Stomach (tissue), 9 donors: ENCODE results near the gene GATB. TPM values are rescaled to one million over a fixed set of nuclear protein-coding genes. Genes with fewer than 3 reads are reported as not detected.

Experiments
- DNase-seq, 2 donors: peaks; one replicate each; pipeline versions ENCODE4 v3.0.0 to v3.0.0-alpha.2; 2013 to 2019
- H3K27ac ChIP-seq, 5 donors: fragments of 200-600 bp in 4 of 5; sonication (generic) in 4 of 5; one replicate each; pipeline ENCODE4 v1.5.1; 2013 to 2019; ENCODE audit warnings: mild to moderate bottlenecking in 1 of 5, moderate library complexity in 1 of 5
- H3K27me3 ChIP-seq, 3 donors: fragments of 200-600 bp; sonication (generic); one replicate each; pipeline ENCODE4 v1.5.1; 2017 to 2019; ENCODE audit warnings: mixed run types in 1 of 3
- H3K36me3 ChIP-seq, 4 donors: fragments of 200-600 bp; sonication (generic); 1 replicate in 3 of 4; 2 replicates in 1 of 4; pipeline ENCODE4 v1.5.1; 2016 to 2019
- H3K4me1 ChIP-seq, 4 donors: fragments of 200-600 bp; sonication (generic); one replicate each; pipeline ENCODE4 v1.5.1; 2016 to 2019
- H3K4me3 ChIP-seq, 4 donors: fragments of 200-600 bp; sonication (generic) in 3 of 4; one replicate each; pipeline ENCODE4 v1.5.1; 2016 to 2019; ENCODE audit warnings: mild to moderate bottlenecking in 1 of 4
- H3K9me3 ChIP-seq, 4 donors: fragments of 200-600 bp; sonication (generic); one replicate each; pipeline ENCODE4 v1.5.1; 2016 to 2019
- EP300 ChIP-seq: sonication (generic); formaldehyde crosslinking; IDR thresholded peaks from one replicate; pipeline ENCODE4 v1.6.1; 2017; ENCODE audit warnings: antibody characterized with exemption
- POLR2A ChIP-seq, 4 donors: fragments of 450-650 bp; IDR thresholded peaks; one replicate each; pipeline ENCODE4 v1.6.1; 2016; ENCODE audit warnings: antibody characterized with exemption in 4 of 4, control low read depth in 2 of 4, mild to moderate bottlenecking in 1 of 4, moderate library complexity in 1 of 4
- POLR2AphosphoS5 ChIP-seq, 3 donors: sonication (generic); formaldehyde crosslinking; IDR thresholded peaks; one replicate each; pipeline ENCODE4 v1.6.1; 2016; ENCODE audit warnings: antibody characterized with exemption in 3 of 3
- WGBS, 5 donors: extraction: QIAGEN DNeasy Blood & Tissue Kit in 3 of 5; methylation state at CpG; one replicate each; pipeline versions ENCODE4 v1.1.5 to v1.1.7; 2013 to 2018; 5-methylcytosine and 5-hydroxymethylcytosine counted together
- intact Hi-C: fragments of 100-400 bp; cut with DNase I; formaldehyde crosslinking; loops from one replicate; pipeline ENCODE4 v1.15.1; 2023; ENCODE audit warnings: low total_unique reads
- polyA plus RNA-seq, 3 donors: library from polyadenylated mRNA; stranded (reverse); fragments of 200-250 nt; gene quantifications; one replicate each; pipeline ENCODE4 v1.2.3, GENCODE V29; 2013
- total RNA-seq, 5 donors: library from RNA; depleted of rRNA; stranded (reverse); fragments of >200 nt; gene quantifications; one replicate each; pipeline versions ENCODE4 v1.1.0 to v1.2.3, GENCODE V29; 2014 to 2016
- TF ChIP-seq, protein P1 (sequence below), 7 experiments: fragments of 450-650 bp in 4 of 7; fragments of 200-600 bp in 3 of 7; sonication (generic) in 3 of 7; IDR thresholded peaks; one replicate each; pipeline ENCODE4 v1.5.1; 2016 to 2019; ENCODE audit warnings: antibody characterized with exemption in 7 of 7, control low read depth in 2 of 7, mild to moderate bottlenecking in 1 of 7
- donor health status: healthy with polysubstance abuse.
- donor health status: Bipolar disorder and iron deficiency.
- donor health status: healthy.

GATB gene
- total and polyA plus RNA-seq, 8 donors: 1.8 to 32.2 (median 19.9) TPM

- WGBS, 5 donors: 92 to 97% (median 95%) methylated on average over 15 to 16 of the region's 16 CpGs
- Histone ChIP-seq H3K27ac (no peak overlapping the region), H3K4me3 (no peak overlapping the region), H3K4me1 (no peaks in the 10 kb centered on the region), H3K9me3 (no peaks in the 10 kb centered on the region), H3K27me3 (no peaks in the 10 kb centered on the region), H3K36me3 (peaks cover 0 to 79% (median 55%) of the 10 kb centered on the region in 4 donors)
- TF ChIP-seq EP300 (no peak), POLR2AphosphoS5 (IDR thresholded peaks at IDR 0.05) (no peak), POLR2A (IDR thresholded peaks at IDR 0.05) (no peak)
- TF ChIP-seq, protein P1, sequence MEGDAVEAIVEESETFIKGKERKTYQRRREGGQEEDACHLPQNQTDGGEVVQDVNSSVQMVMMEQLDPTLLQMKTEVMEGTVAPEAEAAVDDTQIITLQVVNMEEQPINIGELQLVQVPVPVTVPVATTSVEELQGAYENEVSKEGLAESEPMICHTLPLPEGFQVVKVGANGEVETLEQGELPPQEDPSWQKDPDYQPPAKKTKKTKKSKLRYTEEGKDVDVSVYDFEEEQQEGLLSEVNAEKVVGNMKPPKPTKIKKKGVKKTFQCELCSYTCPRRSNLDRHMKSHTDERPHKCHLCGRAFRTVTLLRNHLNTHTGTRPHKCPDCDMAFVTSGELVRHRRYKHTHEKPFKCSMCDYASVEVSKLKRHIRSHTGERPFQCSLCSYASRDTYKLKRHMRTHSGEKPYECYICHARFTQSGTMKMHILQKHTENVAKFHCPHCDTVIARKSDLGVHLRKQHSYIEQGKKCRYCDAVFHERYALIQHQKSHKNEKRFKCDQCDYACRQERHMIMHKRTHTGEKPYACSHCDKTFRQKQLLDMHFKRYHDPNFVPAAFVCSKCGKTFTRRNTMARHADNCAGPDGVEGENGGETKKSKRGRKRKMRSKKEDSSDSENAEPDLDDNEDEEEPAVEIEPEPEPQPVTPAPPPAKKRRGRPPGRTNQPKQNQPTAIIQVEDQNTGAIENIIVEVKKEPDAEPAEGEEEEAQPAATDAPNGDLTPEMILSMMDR (IDR thresholded peaks at IDR 0.05): no peak
- intact Hi-C loops: no loop called here
- no peak for DNase-seq
Observed at GRCh38 chr4:151700566-151701316, 60.1 kb downstream of the GATB start.

DNA sequence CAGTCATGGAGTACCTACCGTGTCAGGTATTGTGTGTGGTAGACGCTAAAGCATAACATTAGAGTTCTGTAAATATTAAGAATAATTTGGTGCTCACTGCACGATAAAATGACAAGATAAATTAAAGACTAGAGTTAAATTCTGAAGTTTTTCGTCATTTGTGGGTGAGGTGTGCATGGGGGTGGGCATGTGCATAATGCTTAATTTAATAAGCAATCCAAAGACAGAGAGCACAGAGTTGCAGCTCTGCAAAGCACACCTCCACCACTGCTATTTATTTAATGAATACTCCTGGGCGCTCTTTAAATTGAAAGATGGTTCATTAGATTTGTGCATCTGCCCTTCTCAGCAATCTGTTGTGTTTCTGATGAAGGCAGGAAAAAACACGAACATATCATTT, 62.6 kb downstream of the GATB start:
- TF ChIP-seq POLR2A (IDR thresholded peaks at IDR 0.05) (no peak), EP300 (no peak), POLR2AphosphoS5 (IDR thresholded peaks at IDR 0.05) (no peak)
- TF ChIP-seq, protein P1 (IDR thresholded peaks at IDR 0.05): no peak
- intact Hi-C loops: no loop called here
- H3K9me3 ChIP-seq: no peaks in the 10 kb centered on the region

GRCh38 chr4:151694961-151695720, 65.7 kb downstream of the GATB start:
- WGBS, 5 donors: 88 to 97% (median 95%) methylated on average over 13 of the region's 13 CpGs
- DNase-seq: no peak
- Histone ChIP-seq H3K4me3 (no peak overlapping the region), H3K9me3 (no peaks in the 10 kb centered on the region), H3K27ac (no peak overlapping the region), H3K4me1 (peaks cover 26 to 30% (median 28%) of the 10 kb centered on the region in 4 donors), H3K36me3 (peaks cover 0 to 23% (median 10%) of the 10 kb centered on the region in 4 donors), H3K27me3 (no peaks in the 10 kb centered on the region)
- intact Hi-C loops: no loop called here
- TF ChIP-seq, protein P1 (IDR thresholded peaks at IDR 0.05): no peak
- TF ChIP-seq POLR2A (IDR thresholded peaks at IDR 0.05) (no peak), POLR2AphosphoS5 (IDR thresholded peaks at IDR 0.05) (no peak), EP300 (no peak)

More for the DNA sequence above, 62.6 kb downstream of the GATB start:
- no peak for DNase-seq
- Histone ChIP-seq H3K27ac (no peak overlapping the region), H3K4me3 (no peak overlapping the region), H3K4me1 (no peaks in the 10 kb centered on the region), H3K36me3 (peaks cover 0 to 54% (median 38%) of the 10 kb centered on the region in 4 donors), H3K27me3 (no peaks in the 10 kb centered on the region)
- WGBS, 5 donors: 94 to 98% (median 97%) methylated on average over 6 of the region's 6 CpGs

GRCh38 chr4:151692821-151693673, 67.8 kb downstream of the GATB start:
- Histone ChIP-seq H3K4me1 (peaks cover 36 to 51% (median 44%) of the 10 kb centered on the region in 4 donors), H3K4me3 (no peak overlapping the region), H3K9me3 (no peaks in the 10 kb centered on the region), H3K36me3 (peaks cover 0 to 10% (median 4%) of the 10 kb centered on the region in 4 donors), H3K27me3 (no peaks in the 10 kb centered on the region), H3K27ac (peak overlapping the region in 4 of 5 donors; percentile 74 to 82 (median 79))
- no peak for DNase-seq
- TF ChIP-seq EP300: no peak
- TF ChIP-seq POLR2A (IDR thresholded peaks at IDR 0.05): no peak
- no peak for TF ChIP-seq POLR2AphosphoS5 (IDR thresholded peaks at IDR 0.05)
- TF ChIP-seq, protein P1 (IDR thresholded peaks at IDR 0.05): no peak
- 65 to 75% (median 73%) methylated on average over 18 of the region's 18 CpGs for WGBS, 5 donors
- intact Hi-C loops: no loop called here
